ENCODE results near the gene METTL22.

METTL22 gene

DNA sequence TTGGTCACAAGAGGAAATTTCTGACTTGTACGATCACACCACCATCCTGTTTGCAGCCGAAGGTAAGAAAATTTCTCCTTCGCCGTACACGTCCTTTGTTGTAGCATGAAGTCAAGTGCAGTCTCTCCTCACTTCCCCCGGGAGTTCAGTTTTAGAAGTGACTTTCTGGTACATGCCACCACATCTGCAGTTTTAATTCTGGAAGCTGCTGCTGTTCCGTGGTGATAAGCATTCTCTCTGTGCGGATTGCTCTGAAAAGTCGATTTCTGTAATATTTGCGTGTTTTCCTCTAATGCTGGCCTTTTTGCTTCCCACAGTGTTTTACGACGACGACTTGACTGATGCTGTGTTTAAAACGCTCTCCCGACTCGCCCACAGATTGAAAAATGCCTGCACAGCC lies 20.6 kb downstream of the METTL22 start:
- peaks cover 3% of the 10 kb centered on the region for H3K4me1 ChIP-seq (ENCODE audit: insufficient read depth, low read length, poor library complexity, severe bottlenecking)
- H3K4me3 ChIP-seq (ENCODE audit: low read length, poor library complexity, severe bottlenecking): no peak overlapping the region
- no peak overlapping the region for H3K9ac ChIP-seq (ENCODE audit: low read depth, low read length, poor library complexity, severe bottlenecking)
- no peak overlapping the region for H3K4me2 ChIP-seq (ENCODE audit: low read depth, low read length, poor library complexity, severe bottlenecking)
- no peaks in the 10 kb centered on the region for H4K20me1 ChIP-seq (ENCODE audit: insufficient read depth, low read length, poor library complexity, severe bottlenecking)
- H3K79me2 ChIP-seq (ENCODE audit: insufficient read depth, low read length): no peaks in the 10 kb centered on the region
- H3K36me3 ChIP-seq (ENCODE audit: insufficient read depth, low read length): peaks cover 30% of the 10 kb centered on the region; the same call in 1 of the 2 replicates
- H3K27me3 ChIP-seq (ENCODE audit: insufficient read depth, low read length, poor library complexity, severe bottlenecking): no peaks in the 10 kb centered on the region
- H3K9me3 ChIP-seq (ENCODE audit: insufficient read depth, low read depth, low read length): no peaks in the 10 kb centered on the region
- TF ChIP-seq EZH2phosphoT487 (IDR thresholded peaks at IDR 0.05; ENCODE audit: borderline replicate concordance): no peak
- TF ChIP-seq, protein P1, sequence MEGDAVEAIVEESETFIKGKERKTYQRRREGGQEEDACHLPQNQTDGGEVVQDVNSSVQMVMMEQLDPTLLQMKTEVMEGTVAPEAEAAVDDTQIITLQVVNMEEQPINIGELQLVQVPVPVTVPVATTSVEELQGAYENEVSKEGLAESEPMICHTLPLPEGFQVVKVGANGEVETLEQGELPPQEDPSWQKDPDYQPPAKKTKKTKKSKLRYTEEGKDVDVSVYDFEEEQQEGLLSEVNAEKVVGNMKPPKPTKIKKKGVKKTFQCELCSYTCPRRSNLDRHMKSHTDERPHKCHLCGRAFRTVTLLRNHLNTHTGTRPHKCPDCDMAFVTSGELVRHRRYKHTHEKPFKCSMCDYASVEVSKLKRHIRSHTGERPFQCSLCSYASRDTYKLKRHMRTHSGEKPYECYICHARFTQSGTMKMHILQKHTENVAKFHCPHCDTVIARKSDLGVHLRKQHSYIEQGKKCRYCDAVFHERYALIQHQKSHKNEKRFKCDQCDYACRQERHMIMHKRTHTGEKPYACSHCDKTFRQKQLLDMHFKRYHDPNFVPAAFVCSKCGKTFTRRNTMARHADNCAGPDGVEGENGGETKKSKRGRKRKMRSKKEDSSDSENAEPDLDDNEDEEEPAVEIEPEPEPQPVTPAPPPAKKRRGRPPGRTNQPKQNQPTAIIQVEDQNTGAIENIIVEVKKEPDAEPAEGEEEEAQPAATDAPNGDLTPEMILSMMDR (conservative IDR thresholded peaks at IDR 0.05; ENCODE audit: low read length): no peak
- H3K9me2 ChIP-seq (replicated peaks; ENCODE audit: low read depth, low read length): no peaks in the 10 kb centered on the region
- H2AFZ ChIP-seq (ENCODE audit: low read length): no peak overlapping the region
- no peaks in the 10 kb centered on the region for H3F3A ChIP-seq (ENCODE audit: low read depth)

DNA sequence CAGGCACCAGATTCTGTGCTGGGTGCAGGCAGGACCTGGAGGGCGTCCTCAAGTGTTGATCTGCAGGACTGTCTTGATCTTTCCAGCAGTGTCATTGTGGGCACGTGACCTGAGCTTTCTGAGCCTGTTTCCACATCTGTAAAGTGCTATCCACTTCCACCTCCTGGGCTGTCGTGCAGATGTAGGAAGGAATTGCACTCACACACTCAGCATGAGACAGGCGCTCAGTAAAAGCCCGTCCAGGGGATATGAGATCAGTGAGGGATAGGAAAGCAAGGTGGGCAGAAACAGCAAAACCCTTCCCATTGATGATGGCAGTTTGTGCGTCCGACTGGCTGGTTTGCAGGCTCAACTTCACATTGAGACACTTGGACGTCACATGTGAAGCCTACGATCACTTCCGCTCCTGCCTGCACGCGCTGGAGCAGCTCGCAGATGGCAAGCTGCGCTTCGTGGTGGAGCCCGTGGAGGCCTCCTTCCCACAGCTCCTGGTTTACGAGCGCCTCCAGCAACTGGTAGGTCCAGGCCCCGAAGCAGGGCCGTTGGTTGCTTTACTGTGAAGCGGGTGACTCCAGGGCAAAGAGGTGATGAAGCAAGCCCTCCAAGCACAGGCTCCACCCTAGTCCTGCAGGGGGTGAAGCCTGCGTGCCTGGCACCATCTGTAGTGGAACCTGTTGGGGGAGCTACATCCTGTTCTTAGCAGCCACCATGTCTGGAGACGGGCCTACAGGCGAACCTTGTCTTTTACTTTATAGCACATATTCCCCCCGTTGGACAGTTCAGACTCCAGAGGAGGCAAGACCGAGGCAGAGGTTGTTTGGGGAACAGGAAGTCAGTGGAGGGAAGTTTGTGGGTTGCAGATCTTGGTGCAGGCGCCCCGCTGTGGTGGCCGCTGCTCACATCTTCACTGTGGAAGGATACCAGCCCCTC lies 23.0 kb downstream of the METTL22 start:
- Histone ChIP-seq H3K36me3 (ENCODE audit: insufficient read depth, low read length) (peaks cover 33% of the 10 kb centered on the region; the same call in 1 of the 2 replicates), H3K4me1 (ENCODE audit: insufficient read depth, low read length, poor library complexity, severe bottlenecking) (peaks cover 3% of the 10 kb centered on the region), H3K9me2 (replicated peaks; ENCODE audit: low read depth, low read length) (no peaks in the 10 kb centered on the region), H3F3A (ENCODE audit: low read depth) (no peaks in the 10 kb centered on the region), H3K27me3 (ENCODE audit: insufficient read depth, low read length, poor library complexity, severe bottlenecking) (no peaks in the 10 kb centered on the region), H3K9me3 (ENCODE audit: insufficient read depth, low read depth, low read length) (no peaks in the 10 kb centered on the region), H2AFZ (ENCODE audit: low read length) (no peak overlapping the region), H3K9ac (ENCODE audit: low read depth, low read length, poor library complexity, severe bottlenecking) (no peak overlapping the region), H3K4me3 (ENCODE audit: low read length, poor library complexity, severe bottlenecking) (no peak overlapping the region), H3K4me2 (ENCODE audit: low read depth, low read length, poor library complexity, severe bottlenecking) (no peak overlapping the region), H4K20me1 (ENCODE audit: insufficient read depth, low read length, poor library complexity, severe bottlenecking) (no peaks in the 10 kb centered on the region), H3K79me2 (ENCODE audit: insufficient read depth, low read length) (no peaks in the 10 kb centered on the region)
- TF ChIP-seq, protein P1 (conservative IDR thresholded peaks at IDR 0.05; ENCODE audit: low read length): 0 out of 2 replicates have a peak, but pooled peaks have one; percentile 9
- TF ChIP-seq EZH2phosphoT487 (IDR thresholded peaks at IDR 0.05; ENCODE audit: borderline replicate concordance): no peak

DNA sequence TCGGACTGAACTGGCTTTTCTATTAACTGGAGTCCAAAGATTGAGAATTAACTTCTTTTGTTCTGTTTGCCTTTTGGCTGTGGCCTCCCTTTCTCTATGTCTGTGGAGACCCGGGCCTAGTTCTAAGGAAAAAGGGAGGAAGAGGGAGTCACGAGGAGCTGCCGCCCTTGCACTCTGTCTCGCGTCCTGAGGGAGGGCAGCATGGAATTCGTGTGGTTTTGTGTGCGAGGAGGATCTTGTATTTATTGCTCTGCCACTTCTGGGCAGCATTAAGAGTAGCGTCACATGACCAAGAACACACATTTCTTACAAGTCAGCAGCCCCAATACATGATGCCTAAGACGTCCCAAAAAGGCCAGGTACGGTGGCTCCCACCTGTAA lies 23.6 kb downstream of the METTL22 start:
- TF ChIP-seq, protein P1 (conservative IDR thresholded peaks at IDR 0.05; ENCODE audit: low read length): no peak
- TF ChIP-seq EZH2phosphoT487 (IDR thresholded peaks at IDR 0.05; ENCODE audit: borderline replicate concordance): no peak
- Histone ChIP-seq H3K79me2 (ENCODE audit: insufficient read depth, low read length) (no peaks in the 10 kb centered on the region), H3K9ac (ENCODE audit: low read depth, low read length, poor library complexity, severe bottlenecking) (no peak overlapping the region), H4K20me1 (ENCODE audit: insufficient read depth, low read length, poor library complexity, severe bottlenecking) (no peaks in the 10 kb centered on the region), H2AFZ (ENCODE audit: low read length) (no peak overlapping the region), H3K27me3 (ENCODE audit: insufficient read depth, low read length, poor library complexity, severe bottlenecking) (no peaks in the 10 kb centered on the region), H3K4me2 (ENCODE audit: low read depth, low read length, poor library complexity, severe bottlenecking) (no peak overlapping the region), H3F3A (ENCODE audit: low read depth) (no peaks in the 10 kb centered on the region), H3K36me3 (ENCODE audit: insufficient read depth, low read length) (peaks cover 31% of the 10 kb centered on the region; the same call in 1 of the 2 replicates), H3K9me3 (ENCODE audit: insufficient read depth, low read depth, low read length) (no peaks in the 10 kb centered on the region), H3K4me3 (ENCODE audit: low read length, poor library complexity, severe bottlenecking) (no peak overlapping the region), H3K4me1 (ENCODE audit: insufficient read depth, low read length, poor library complexity, severe bottlenecking) (peaks cover 3% of the 10 kb centered on the region), H3K9me2 (replicated peaks; ENCODE audit: low read depth, low read length) (no peaks in the 10 kb centered on the region)

Data from Loucy (cell line).